Activated CD8-positive, alpha-beta T cell treated with anti-CD3 and anti-CD28 coated beads for 36 hours (primary cell): Measurements from ENCODE around the gene ZNF747. TPM values are rescaled to one million over a fixed set of nuclear protein-coding genes. Genes with fewer than 3 reads are reported as not detected.
A peak's percentile ranks its signal among the peaks of the same experiment; 100 is the strongest.

Experiments used
- ATAC-seq: fragments of 200-7000 bp; cut with Tn5 transposase; one replicate; pipeline ENCODE4 v1.10.0; 2021; ENCODE audit warnings: mild to moderate bottlenecking, moderate library complexity
- CTCF ChIA-PET: fragments of 350-600 bp; sonication (Branson Sonifier 250); formaldehyde crosslinking; loops from one replicate; lab custom pipeline; 2021; ENCODE audit warnings: antibody characterized with exemption; lab: Charles Lee
- POLR2A ChIA-PET: fragments of 350-600 bp; sonication (Branson Sonifier 250); formaldehyde crosslinking; loops from one replicate; lab custom pipeline; 2021; ENCODE audit warnings: antibody characterized with exemption; lab: Charles Lee
- DNase-seq: peaks from one replicate; pipeline ENCODE4 v3.0.0-alpha.2; 2020
- H3K27ac Mint-ChIP-seq: one replicate; pipeline ENCODE4 v1.8.0; 2021; ENCODE audit warnings: mild to moderate bottlenecking, mixed read lengths
- H3K27me3 Mint-ChIP-seq: one replicate; pipeline ENCODE4 v1.8.0; 2021; ENCODE audit warnings: mixed read lengths
- H3K36me3 Mint-ChIP-seq: one replicate; pipeline ENCODE4 v1.8.0; 2021; ENCODE audit warnings: low read depth, mixed read lengths
- H3K4me1 Mint-ChIP-seq: one replicate; pipeline ENCODE4 v1.8.0; 2021; ENCODE audit warnings: low read depth, mixed read lengths
- H3K4me3 Mint-ChIP-seq: one replicate; pipeline ENCODE4 v1.8.0; 2021; ENCODE audit warnings: mild to moderate bottlenecking, moderate library complexity, mixed read lengths
- H3K9me3 Mint-ChIP-seq: one replicate; pipeline ENCODE4 v1.8.0; 2021; ENCODE audit warnings: mixed read lengths
- CTCF ChIP-seq: fragments of 200-600 bp; IDR thresholded peaks from one replicate; pipeline ENCODE4 v1.8.0; 2022; ENCODE audit warnings: antibody characterized with exemption, mild to moderate bottlenecking
- intact Hi-C: fragments of 100-400 bp; cut with micrococcal nuclease; formaldehyde crosslinking; loops from one replicate; pipeline ENCODE4 v1.10.0; 2022
- microRNA-seq: library from miRNA; unstranded; fragments of <30 nt; microRNA quantifications from one replicate; pipeline ENCODE4 v1.2.0, GENCODE V29; 2022; ENCODE audit warnings: borderline microRNAs expressed, borderline replicate concordance
- total RNA-seq, 2 experiments: library from RNA; stranded (reverse); gene quantifications; one replicate each; pipeline ENCODE4 v1.2.3, GENCODE V29; 2021

ZNF747 gene
- total RNA-seq, 2 experiments from 2014 or later: 6.7 to 7.9 TPM

GRCh38 chr16:30482366-30482765 is 52.3 kb downstream of the ZNF747 start:
- Mint-ChIP-seq H3K9me3 (no peaks in the 10 kb centered on the region), H3K27me3 (no peaks in the 10 kb centered on the region), H3K27ac (peak overlapping the region; percentile 75), H3K4me3 (no peak overlapping the region), H3K4me1 (peaks cover 48% of the 10 kb centered on the region), H3K36me3 (peaks cover 78% of the 10 kb centered on the region)
- intact Hi-C loops: no loop called here
- ChIA-PET CTCF (interaction anchor here (0.9 to 1.4 kb wide), 3 partner anchors 52 to 116 kb away, joined by 3 to 4 read pairs (median 3); partner anchors contain the start of gene DCTPP1), POLR2A (interaction anchor here (1.2 to 5.3 kb wide), 5 partner anchors 9 to 24 kb away, joined by 3 to 29 read pairs (median 4); no protein-coding TSS in a partner anchor)
- ATAC-seq (peak; percentile 76), DNase-seq (peak; percentile 35)
- peak; percentile 32 for TF ChIP-seq CTCF

- Mint-ChIP-seq H3K9me3 (no peaks in the 10 kb centered on the region), H3K27ac (peak overlapping the region; percentile 59), H3K36me3 (peaks cover 83% of the 10 kb centered on the region), H3K4me3 (no peak overlapping the region), H3K4me1 (peaks cover 52% of the 10 kb centered on the region), H3K27me3 (no peaks in the 10 kb centered on the region)
- intact Hi-C loops: no loop called here
- POLR2A ChIA-PET: interaction anchor here (0.6 to 5.3 kb wide), 8 partner anchors 8 to 132 kb away, joined by 3 to 29 read pairs (median 6); no protein-coding TSS in a partner anchor
- DNase-seq: no peak
- ATAC-seq: no peak
- no peak for TF ChIP-seq CTCF
- CTCF ChIA-PET: interaction anchor here (1.5 to 2.6 kb wide), 3 partner anchors 15 to 51 kb away, joined by 5 to 17 read pairs (median 11); partner anchors contain the start of gene DCTPP1
Observed at GRCh38 chr16:30481381-30481780, 53.3 kb downstream of the ZNF747 start.

Small RNA genes lying within 50 kb of the gene (microRNA-seq; reads per million reads assigned to microRNA genes)
- 322 reads per million, percentile 80 among the genes with 10 or more reads in this experiment for gene MIR4518

Other genes with a start within 250 kb of the ZNF747 start
- gene CD2BP2, start 179.6 kb downstream of the ZNF747 start, total RNA-seq: 10 to 100 TPM; 43.8 to 44.5 TPM
- 10 to 100 TPM; 39.7 to 41.3 TPM for gene TBC1D10B, start 164.4 kb downstream of the ZNF747 start, total RNA-seq
- gene MYL11, start 160.1 kb downstream of the ZNF747 start, total RNA-seq: 1 to 10 TPM in 1 of 2 experiments, under 1 TPM in 1; 0.87 to 1.2 TPM
- gene SEPTIN1, start 152.3 kb downstream of the ZNF747 start, total RNA-seq: 100 to 1,000 TPM; 163 to 169 TPM
- gene ZNF48, start 139.4 kb downstream of the ZNF747 start, total RNA-seq: 10 to 100 TPM; 10.4 to 10.9 TPM
- 1 to 10 TPM; 5.4 to 6.6 TPM for gene ZNF771, start 127.3 kb downstream of the ZNF747 start, total RNA-seq
- 100 to 1,000 TPM in 1 of 2 experiments, 10 to 100 TPM in 1; 98.4 to 105 TPM for gene DCTPP1, start 104.8 kb downstream of the ZNF747 start, total RNA-seq
- gene SEPHS2, start 89.0 kb downstream of the ZNF747 start, total RNA-seq: 10 to 100 TPM; 51.8 to 54.0 TPM
- 100 to 1,000 TPM; 274 to 285 TPM for gene ITGAL, start 62.1 kb downstream of the ZNF747 start, total RNA-seq
- 1 to 10 TPM; 8.3 to 9.2 TPM for gene ZNF768, start 8.3 kb downstream of the ZNF747 start, total RNA-seq
- gene ZNF764, start 23.5 kb upstream of the ZNF747 start, total RNA-seq: 10 to 100 TPM in 1 of 2 experiments, 1 to 10 TPM in 1; 9.7 to 10.4 TPM
- gene ZNF688, start 36.9 kb upstream of the ZNF747 start, total RNA-seq: 1 to 10 TPM; 4.7 to 5.5 TPM
- gene ZNF785, start 50.8 kb upstream of the ZNF747 start, total RNA-seq: 10 to 100 TPM in 1 of 2 experiments, 1 to 10 TPM in 1; 8.8 to 10.3 TPM
- gene ZNF689, start 75.5 kb upstream of the ZNF747 start, total RNA-seq: 10 to 100 TPM in 1 of 2 experiments, 1 to 10 TPM in 1; 9.8 to 11.3 TPM
- gene PRR14, start 116.1 kb upstream of the ZNF747 start, total RNA-seq: 10 to 100 TPM; 74.0 to 76.6 TPM
- gene FBRS, start 123.6 kb upstream of the ZNF747 start, total RNA-seq: 10 to 100 TPM; 80.3 to 85.8 TPM
- gene SRCAP, start 164.3 kb upstream of the ZNF747 start, total RNA-seq: 10 to 100 TPM; 57.2 to 64.7 TPM
- 10 to 100 TPM; 27.8 to 30.3 TPM for gene PHKG2, start 213.6 kb upstream of the ZNF747 start, total RNA-seq
- 1 to 10 TPM; 3.8 to 3.9 TPM for gene CFAP119, start 227.2 kb upstream of the ZNF747 start, total RNA-seq
- 10 to 100 TPM; 63.2 to 68.1 TPM for gene RNF40, start 227.5 kb upstream of the ZNF747 start, total RNA-seq